ENCODE data around the gene HCST. TPM values are rescaled to one million over a fixed set of nuclear protein-coding genes. Genes with fewer than 3 reads are reported as not detected.
"Not testable (repeated sequence)": the region's sequence is repeated elsewhere in the genome, so short reads cannot be mapped to it uniquely, and the experiment has no call there.

The HCST gene
- total RNA-seq, 4 donors from 2014 or later: 7.6 to 57.0 (median 13.3) TPM

GRCh38 chr19:35869327-35870123 lies 32.8 kb upstream of the HCST start:
- ATAC-seq (ENCODE audit: low FRiP score) (peak; percentile 75), DNase-seq (ENCODE audit: low spot score) (peak; percentile 46)
- no peak for TF ChIP-seq CTCF (IDR thresholded peaks at IDR 0.05)

- not testable (repeated sequence) for ATAC-seq (ENCODE audit: low FRiP score); DNase-seq (ENCODE audit: low spot score)
These were observed 32.1 kb upstream of the HCST start for GRCh38 chr19:35870124-35870736.

- no peak for ATAC-seq (ENCODE audit: low FRiP score)
- no peak for DNase-seq (ENCODE audit: low spot score)
- TF ChIP-seq CTCF (IDR thresholded peaks at IDR 0.05): no peak
These were observed 31.5 kb upstream of the HCST start for GRCh38 chr19:35870798-35871197.

- no peak for TF ChIP-seq CTCF (IDR thresholded peaks at IDR 0.05)
- ATAC-seq (ENCODE audit: low FRiP score): no peak
- DNase-seq (ENCODE audit: low spot score): no peak
These were observed 30.7 kb upstream of the HCST start for GRCh38 chr19:35871611-35872010.

- DNase-seq (ENCODE audit: low spot score) (no peak), ATAC-seq (ENCODE audit: low FRiP score) (no peak)
- no peak for TF ChIP-seq CTCF (IDR thresholded peaks at IDR 0.05)
These were observed 30.1 kb upstream of the HCST start for GRCh38 chr19:35872180-35872579.

- TF ChIP-seq CTCF (IDR thresholded peaks at IDR 0.05): no peak
- ATAC-seq (ENCODE audit: low FRiP score): no peak
- DNase-seq (ENCODE audit: low spot score): no peak
These were observed 27.9 kb upstream of the HCST start for GRCh38 chr19:35874392-35874930.

GRCh38 chr19:35879068-35879467 lies 23.3 kb upstream of the HCST start:
- no peak for TF ChIP-seq CTCF (IDR thresholded peaks at IDR 0.05)
- ATAC-seq (ENCODE audit: low FRiP score): no peak
- no peak for DNase-seq (ENCODE audit: low spot score)

Data from omental fat pad (tissue), 4 donors.